Upper lobe of left lung (tissue), 4 donors: ENCODE data around the gene TMEM154.

ENCODE experiments used
- POLR2A ChIP-seq, 4 donors: fragments of 450-650 bp; IDR thresholded peaks; one replicate each; pipeline ENCODE4 v1.5.1; 2016 to 2017; ENCODE audit warnings: antibody characterized with exemption in 4 of 4, mild to moderate bottlenecking in 2 of 4
- POLR2AphosphoS5 ChIP-seq, 2 donors: sonication (generic); formaldehyde crosslinking; IDR thresholded peaks; one replicate each; pipeline ENCODE4 v1.5.1; 2017; ENCODE audit warnings: antibody characterized with exemption in 2 of 2
- TF ChIP-seq, protein P1 (sequence below), 6 experiments: fragments of 450-650 bp in 4 of 6; fragments of 200-600 bp in 2 of 6; sonication (generic) in 2 of 6; IDR thresholded peaks; one replicate each; pipeline ENCODE4 v1.5.1; 2016 to 2019; ENCODE audit warnings: antibody characterized with exemption in 6 of 6

DNA sequence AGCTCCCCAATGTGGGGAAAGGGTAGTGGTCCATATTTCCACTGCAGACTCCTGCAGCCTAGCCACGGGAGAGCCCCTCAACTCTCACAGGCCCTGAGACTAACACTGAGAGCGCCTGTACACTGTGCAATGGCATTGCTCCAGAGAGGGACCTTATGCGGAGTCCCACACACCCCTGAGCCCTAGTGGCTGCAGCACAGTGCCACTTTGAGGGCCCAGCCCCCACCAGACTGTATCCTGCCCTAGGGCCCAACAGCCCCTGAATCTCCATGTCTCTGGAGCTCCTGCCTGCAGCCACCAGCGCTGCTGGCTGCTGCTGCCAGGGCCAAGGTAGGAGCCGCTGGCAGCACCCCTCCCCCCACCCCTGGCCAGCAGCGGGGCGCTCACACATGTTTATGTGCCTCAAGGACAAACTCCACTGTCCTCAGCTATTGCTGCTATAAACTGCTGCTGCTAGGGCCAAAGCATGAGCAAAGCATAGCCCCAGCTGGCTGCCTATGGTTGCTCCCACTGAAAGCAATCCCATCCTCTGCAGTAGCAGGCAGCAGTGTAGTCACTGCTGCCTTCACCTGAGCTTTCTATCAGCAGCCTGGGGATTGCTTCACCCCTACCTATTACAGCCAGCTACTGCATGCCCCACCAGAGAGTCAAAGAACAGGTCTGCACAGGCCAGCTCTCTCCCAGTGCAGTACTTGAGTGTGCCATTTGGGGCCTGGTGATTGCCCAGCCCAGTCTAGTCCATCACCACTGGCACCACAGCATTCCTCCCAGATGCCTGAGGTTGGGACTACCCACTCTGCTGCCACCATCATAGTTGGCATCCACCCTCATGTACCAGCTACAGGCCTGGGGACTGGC is 24.3 kb downstream of the TMEM154 start:
- TF ChIP-seq POLR2AphosphoS5 (IDR thresholded peaks at IDR 0.05): no peak
- TF ChIP-seq, protein P1, sequence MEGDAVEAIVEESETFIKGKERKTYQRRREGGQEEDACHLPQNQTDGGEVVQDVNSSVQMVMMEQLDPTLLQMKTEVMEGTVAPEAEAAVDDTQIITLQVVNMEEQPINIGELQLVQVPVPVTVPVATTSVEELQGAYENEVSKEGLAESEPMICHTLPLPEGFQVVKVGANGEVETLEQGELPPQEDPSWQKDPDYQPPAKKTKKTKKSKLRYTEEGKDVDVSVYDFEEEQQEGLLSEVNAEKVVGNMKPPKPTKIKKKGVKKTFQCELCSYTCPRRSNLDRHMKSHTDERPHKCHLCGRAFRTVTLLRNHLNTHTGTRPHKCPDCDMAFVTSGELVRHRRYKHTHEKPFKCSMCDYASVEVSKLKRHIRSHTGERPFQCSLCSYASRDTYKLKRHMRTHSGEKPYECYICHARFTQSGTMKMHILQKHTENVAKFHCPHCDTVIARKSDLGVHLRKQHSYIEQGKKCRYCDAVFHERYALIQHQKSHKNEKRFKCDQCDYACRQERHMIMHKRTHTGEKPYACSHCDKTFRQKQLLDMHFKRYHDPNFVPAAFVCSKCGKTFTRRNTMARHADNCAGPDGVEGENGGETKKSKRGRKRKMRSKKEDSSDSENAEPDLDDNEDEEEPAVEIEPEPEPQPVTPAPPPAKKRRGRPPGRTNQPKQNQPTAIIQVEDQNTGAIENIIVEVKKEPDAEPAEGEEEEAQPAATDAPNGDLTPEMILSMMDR (IDR thresholded peaks at IDR 0.05): no peak
- no peak for TF ChIP-seq POLR2A (IDR thresholded peaks at IDR 0.05)
